ENCODE measurements around the gene DNAAF8.

DNAAF8 gene

DNA sequence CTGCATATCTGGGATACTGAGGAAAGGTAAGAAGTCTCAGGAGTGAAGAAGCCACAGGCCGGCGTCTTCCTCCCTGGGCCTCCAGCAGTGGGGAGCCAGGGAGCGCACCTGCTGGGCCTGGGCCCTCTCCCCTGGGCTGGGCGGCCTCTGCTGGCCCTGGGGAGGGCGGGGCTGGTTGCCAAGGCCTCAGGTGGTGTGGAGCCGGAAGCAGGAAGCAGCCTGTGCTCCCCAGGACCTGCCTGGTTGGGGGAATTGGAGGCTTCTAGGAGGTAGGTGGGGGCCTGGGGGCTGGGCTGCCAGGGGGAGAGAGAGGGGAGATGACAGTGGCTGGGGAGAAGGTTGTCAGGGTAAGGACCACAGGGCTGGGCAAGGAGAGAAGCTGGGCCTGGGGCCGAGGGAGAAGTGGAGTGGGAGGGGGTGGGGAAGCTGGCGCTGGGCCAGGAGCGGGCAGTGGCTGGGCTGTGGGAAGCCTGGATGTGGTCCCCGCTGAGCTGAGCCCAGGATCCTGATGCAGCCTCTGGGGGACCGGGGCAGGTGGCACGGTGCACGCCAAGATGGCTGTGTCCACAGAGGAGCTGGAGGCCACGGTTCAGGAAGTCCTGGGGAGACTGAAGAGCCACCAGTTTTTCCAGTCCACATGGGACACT lies 61.0 kb downstream of the DNAAF8 start, which contains the start of gene SMIM22:
Gene SMIM22, plus strand, starts transcription at position 189 of the 647 bp plus-strand sequence. Its CDS starts 366 bp downstream, at position 555.
- DNase-seq (ENCODE audit: low read depth, low spot score), result no peak
- H3K9ac ChIP-seq (ENCODE audit: insufficient read length, low read depth), result no peak within 1 kb of the TSS
- TF ChIP-seq ZNF274 (IDR thresholded peaks at IDR 0.05; ENCODE audit: low read depth, low read length) (no peak), SUZ12 (IDR thresholded peaks at IDR 0.05; ENCODE audit: extremely low read depth, insufficient read depth, insufficient read length) (no peak), YY1 (IDR thresholded peaks at IDR 0.05; ENCODE audit: insufficient read depth, insufficient read length) (no peak)
- H3K9me3 ChIP-seq (ENCODE audit: insufficient read depth, low read length), result no peaks in the 10 kb centered on the region
- no peak within 1 kb of the TSS for H3K4me3 ChIP-seq (ENCODE audit: insufficient read length, low read depth)
- no peaks in the 10 kb centered on the region for H3K27me3 ChIP-seq (ENCODE audit: insufficient read depth, insufficient read length)
- peaks cover 12% of the 10 kb centered on the region for H3K4me1 ChIP-seq (ENCODE audit: insufficient read depth, insufficient read length)
- peaks cover 39% of the 10 kb centered on the region for H3K36me3 ChIP-seq (ENCODE audit: insufficient read depth, insufficient read length, low read length)

DNA sequence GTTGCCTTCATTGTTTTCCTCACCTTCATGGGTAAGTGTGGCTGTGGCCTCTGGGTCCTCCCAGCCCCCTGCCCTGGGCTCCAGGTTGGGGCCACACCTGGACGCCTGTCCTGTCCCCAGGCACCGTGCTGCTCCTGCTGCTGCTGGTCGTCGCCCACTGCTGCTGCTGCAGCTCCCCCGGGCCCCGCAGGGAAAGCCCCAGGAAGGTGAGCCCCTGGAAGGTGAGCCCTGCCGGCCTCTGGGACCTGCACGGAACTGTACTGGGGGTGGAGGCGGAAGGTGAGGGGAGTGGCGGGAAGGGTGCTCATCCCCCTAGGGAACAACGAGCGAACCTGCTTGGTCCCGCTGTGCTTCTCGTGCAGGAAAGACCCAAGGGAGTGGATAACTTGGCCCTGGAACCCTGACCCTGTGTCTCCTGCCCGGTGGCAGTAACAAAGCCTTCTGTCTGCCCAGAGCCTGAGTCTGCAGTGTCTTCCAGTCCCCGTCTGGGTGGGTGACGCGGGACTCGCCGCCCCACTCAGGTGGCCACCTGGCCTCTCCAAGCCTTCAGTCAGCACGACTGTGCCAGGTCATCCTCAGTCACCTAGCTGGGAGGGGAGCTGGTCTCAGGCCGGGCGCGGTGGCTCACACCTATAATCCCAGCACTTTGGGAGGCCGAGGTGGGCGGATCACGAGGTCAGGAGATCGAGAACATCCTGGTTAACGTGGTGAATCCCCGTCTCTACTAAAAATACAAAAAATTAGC lies 61.7 kb downstream of the DNAAF8 start:
- peaks cover 3% of the 10 kb centered on the region for H3K27me3 ChIP-seq (ENCODE audit: insufficient read depth, insufficient read length)
- H3K4me1 ChIP-seq (ENCODE audit: insufficient read depth, insufficient read length), result peaks cover 19% of the 10 kb centered on the region
- H3K4me3 ChIP-seq (ENCODE audit: insufficient read length, low read depth), result no peak overlapping the region
- no peak for DNase-seq (ENCODE audit: low read depth, low spot score)
- H3K9me3 ChIP-seq (ENCODE audit: insufficient read depth, low read length), result no peaks in the 10 kb centered on the region
- TF ChIP-seq YY1 (IDR thresholded peaks at IDR 0.05; ENCODE audit: insufficient read depth, insufficient read length) (no peak), SUZ12 (IDR thresholded peaks at IDR 0.05; ENCODE audit: extremely low read depth, insufficient read depth, insufficient read length) (no peak), ZNF274 (IDR thresholded peaks at IDR 0.05; ENCODE audit: low read depth, low read length) (no peak)
- H3K36me3 ChIP-seq (ENCODE audit: insufficient read depth, insufficient read length, low read length), result peaks cover 44% of the 10 kb centered on the region
- no peak overlapping the region for H3K9ac ChIP-seq (ENCODE audit: insufficient read length, low read depth)

DNA sequence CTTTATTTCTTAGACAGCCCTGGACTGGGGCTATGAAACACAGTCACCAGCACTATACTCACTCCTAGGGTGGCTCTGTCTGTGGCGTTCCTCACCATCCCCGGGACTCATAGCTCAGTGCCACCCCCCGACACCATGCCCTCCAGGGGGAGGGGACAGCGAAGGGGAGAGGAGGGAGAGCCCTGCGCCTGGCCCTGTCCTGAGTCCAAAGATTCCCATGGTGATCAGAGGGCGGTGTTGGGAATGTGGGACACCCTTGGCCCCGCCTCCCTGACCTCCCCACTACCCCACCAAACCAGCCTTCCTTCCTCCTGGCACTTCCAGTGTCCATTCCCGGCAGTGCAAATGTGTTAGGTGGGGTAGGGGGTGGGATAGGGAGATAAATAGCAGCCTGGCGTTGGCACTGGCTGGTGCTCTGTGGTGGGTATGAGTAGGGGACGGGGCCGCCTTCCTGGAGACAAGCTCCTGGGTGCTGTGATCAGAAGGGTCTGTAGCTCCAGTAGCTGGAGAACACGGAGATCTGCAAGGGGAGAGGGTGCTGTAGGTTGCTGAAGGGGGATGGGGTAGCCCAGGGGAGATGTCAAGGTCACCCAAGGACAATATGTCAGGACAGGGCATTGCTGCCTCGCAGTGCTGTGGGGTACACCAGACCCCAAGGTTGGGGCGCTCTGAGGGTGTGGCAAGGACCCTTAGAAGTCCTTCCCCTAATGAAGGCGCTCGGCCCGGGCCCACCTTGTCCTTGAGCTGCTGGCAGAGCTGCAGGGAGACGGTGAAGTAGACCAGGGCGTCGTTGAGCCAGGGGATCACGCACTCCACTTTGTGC lies 62.9 kb downstream of the DNAAF8 start:
- DNase-seq (ENCODE audit: low read depth, low spot score), result no peak
- peaks cover 44% of the 10 kb centered on the region for H3K36me3 ChIP-seq (ENCODE audit: insufficient read depth, insufficient read length, low read length)

DNA sequence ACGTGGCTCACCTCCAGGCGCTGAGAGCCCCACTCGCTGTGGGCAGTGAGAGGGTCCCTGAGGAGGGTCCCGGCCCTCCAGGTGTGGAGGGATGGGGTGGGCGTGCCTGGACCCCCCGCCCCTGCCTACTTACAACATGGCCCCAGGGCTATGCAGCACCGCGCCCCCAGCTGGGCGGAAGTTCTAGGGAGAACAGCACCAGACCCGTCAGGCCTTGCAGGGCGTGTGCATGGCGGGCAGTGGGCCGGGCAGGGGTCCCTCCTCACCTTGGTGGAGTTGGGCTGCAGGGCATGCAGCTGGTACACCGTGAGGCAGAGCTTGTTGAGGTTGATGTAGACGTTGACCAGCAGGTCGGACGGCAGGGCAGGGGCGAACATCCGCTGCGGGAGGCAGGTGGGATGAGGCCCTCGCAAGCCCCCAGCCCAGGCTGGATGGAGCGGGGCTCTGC lies 63.5 kb downstream of the DNAAF8 start:
- Histone ChIP-seq H3K4me3 (ENCODE audit: insufficient read length, low read depth) (no peak overlapping the region), H3K36me3 (ENCODE audit: insufficient read depth, insufficient read length, low read length) (peaks cover 44% of the 10 kb centered on the region), H3K9ac (ENCODE audit: insufficient read length, low read depth) (no peak overlapping the region), H3K4me1 (ENCODE audit: insufficient read depth, insufficient read length) (peaks cover 25% of the 10 kb centered on the region), H3K27me3 (ENCODE audit: insufficient read depth, insufficient read length) (peaks cover 3% of the 10 kb centered on the region), H3K9me3 (ENCODE audit: insufficient read depth, low read length) (no peaks in the 10 kb centered on the region)
- TF ChIP-seq SUZ12 (IDR thresholded peaks at IDR 0.05; ENCODE audit: extremely low read depth, insufficient read depth, insufficient read length) (no peak), YY1 (IDR thresholded peaks at IDR 0.05; ENCODE audit: insufficient read depth, insufficient read length) (no peak), ZNF274 (IDR thresholded peaks at IDR 0.05; ENCODE audit: low read depth, low read length) (no peak)
- DNase-seq (ENCODE audit: low read depth, low spot score), result no peak

More for the DNA sequence above, 62.9 kb downstream of the DNAAF8 start:
- TF ChIP-seq ZNF274 (IDR thresholded peaks at IDR 0.05; ENCODE audit: low read depth, low read length) (no peak), YY1 (IDR thresholded peaks at IDR 0.05; ENCODE audit: insufficient read depth, insufficient read length) (no peak), SUZ12 (IDR thresholded peaks at IDR 0.05; ENCODE audit: extremely low read depth, insufficient read depth, insufficient read length) (no peak)
- no peak overlapping the region for H3K9ac ChIP-seq (ENCODE audit: insufficient read length, low read depth)
- no peaks in the 10 kb centered on the region for H3K9me3 ChIP-seq (ENCODE audit: insufficient read depth, low read length)
- H3K4me1 ChIP-seq (ENCODE audit: insufficient read depth, insufficient read length), result peaks cover 25% of the 10 kb centered on the region
- peaks cover 3% of the 10 kb centered on the region for H3K27me3 ChIP-seq (ENCODE audit: insufficient read depth, insufficient read length)
- no peak overlapping the region for H3K4me3 ChIP-seq (ENCODE audit: insufficient read length, low read depth)

DNA sequence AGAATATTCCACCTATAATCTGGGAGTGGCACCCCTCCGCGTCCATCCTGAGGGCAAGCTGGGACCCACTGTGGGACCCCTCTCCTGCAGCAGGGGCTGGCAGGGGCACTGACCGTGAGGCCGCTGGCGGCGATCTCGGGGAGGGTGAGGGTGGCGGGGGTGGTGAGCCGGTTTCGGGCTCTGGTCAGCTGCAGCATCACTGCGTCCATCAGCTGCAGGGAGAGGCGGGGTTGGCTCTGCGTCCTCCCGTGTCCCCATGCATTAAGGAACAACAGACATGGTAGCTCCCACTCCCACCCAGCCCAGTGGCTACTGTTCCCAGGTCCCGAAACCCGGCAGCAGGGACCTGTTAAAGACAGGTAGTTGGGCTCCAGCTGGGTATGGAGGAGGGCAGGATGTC lies 64.1 kb downstream of the DNAAF8 start:
- TF ChIP-seq YY1 (IDR thresholded peaks at IDR 0.05; ENCODE audit: insufficient read depth, insufficient read length) (no peak), ZNF274 (IDR thresholded peaks at IDR 0.05; ENCODE audit: low read depth, low read length) (no peak)
- Histone ChIP-seq H3K27me3 (ENCODE audit: insufficient read depth, insufficient read length) (peaks cover 3% of the 10 kb centered on the region), H3K9me3 (ENCODE audit: insufficient read depth, low read length) (no peaks in the 10 kb centered on the region), H3K4me1 (ENCODE audit: insufficient read depth, insufficient read length) (peaks cover 26% of the 10 kb centered on the region), H3K4me3 (ENCODE audit: insufficient read length, low read depth) (no peak overlapping the region), H3K36me3 (ENCODE audit: insufficient read depth, insufficient read length, low read length) (peaks cover 45% of the 10 kb centered on the region), H3K9ac (ENCODE audit: insufficient read length, low read depth) (no peak overlapping the region)
- DNase-seq (ENCODE audit: low read depth, low spot score), result no peak
